GM19239 (cell line): ENCODE data around the gene ORM2.
"Not testable (repeated sequence)": the region's sequence is repeated elsewhere in the genome, so short reads cannot be mapped to it uniquely, and the experiment has no call there.

ENCODE experiments used
- DNase-seq: peaks from one replicate; pipeline ENCODE4 v3.0.0; 2011; ENCODE audit warnings: low spot score; ENCODE audit not compliant: insufficient read length
- FAIRE-seq: peaks from 2 replicates; lab custom pipeline; 2011; peaks lifted over from hg19 to GRCh38; lab: Jason Lieb, UNC

Gene ORM2

GRCh38 chr9:114328357-114328820 lies 1.3 kb upstream of the ORM2 start:
- not testable (repeated sequence) for DNase-seq, FAIRE-seq

DNA sequence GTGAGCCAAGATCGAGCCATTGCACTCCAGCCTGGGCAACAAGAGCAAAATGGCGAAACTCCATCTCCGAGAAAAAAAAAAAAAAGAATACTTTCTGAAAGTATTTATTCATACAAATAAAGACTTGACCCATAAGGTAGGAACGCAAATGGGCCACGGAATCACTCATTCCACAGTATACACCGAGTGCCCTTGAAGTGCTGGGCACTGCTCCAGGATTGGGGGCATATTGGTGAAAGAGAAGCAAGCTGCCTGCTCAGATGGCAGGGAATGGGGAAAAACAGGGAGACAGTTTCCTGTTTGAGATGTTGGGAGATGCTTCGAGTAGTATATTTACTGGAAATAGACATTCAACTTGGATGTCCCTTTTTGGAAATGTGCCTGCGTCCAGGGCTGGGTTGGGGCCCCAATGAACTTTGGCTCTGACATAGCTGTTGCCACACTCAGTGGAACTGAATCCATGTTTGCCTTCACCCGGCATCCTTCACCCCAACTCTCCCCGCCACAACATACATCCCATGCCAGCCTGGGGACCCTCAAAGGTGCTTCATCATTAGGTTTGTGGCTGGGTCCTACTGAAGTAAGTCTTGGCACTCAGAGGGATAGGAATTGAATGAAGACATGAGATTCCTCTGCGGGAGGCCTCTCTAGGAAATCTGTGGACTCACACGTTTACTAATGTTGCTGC lies 588 bp upstream of the ORM2 start:
- DNase-seq, FAIRE-seq: not testable (repeated sequence)

DNA sequence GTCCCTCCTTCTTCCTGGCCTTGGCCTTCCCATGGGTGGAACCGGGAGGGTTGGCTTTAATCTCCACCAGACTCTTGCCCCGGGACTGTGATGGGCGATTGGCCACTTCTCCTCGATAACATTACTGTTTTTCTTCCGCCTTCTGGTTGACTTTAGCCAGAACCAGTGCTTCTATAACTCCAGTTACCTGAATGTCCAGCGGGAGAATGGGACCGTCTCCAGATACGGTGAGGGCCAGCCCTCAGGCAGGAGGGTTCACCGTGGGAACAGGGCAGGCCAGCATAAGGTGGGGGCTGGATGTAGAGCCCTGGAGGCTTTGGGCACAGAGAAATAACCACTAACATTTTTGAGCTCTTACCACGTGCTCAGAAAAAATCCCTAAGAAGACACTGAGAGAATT lies 967 bp downstream of the ORM2 start:
- FAIRE-seq (no peak), DNase-seq (no peak)

DNA sequence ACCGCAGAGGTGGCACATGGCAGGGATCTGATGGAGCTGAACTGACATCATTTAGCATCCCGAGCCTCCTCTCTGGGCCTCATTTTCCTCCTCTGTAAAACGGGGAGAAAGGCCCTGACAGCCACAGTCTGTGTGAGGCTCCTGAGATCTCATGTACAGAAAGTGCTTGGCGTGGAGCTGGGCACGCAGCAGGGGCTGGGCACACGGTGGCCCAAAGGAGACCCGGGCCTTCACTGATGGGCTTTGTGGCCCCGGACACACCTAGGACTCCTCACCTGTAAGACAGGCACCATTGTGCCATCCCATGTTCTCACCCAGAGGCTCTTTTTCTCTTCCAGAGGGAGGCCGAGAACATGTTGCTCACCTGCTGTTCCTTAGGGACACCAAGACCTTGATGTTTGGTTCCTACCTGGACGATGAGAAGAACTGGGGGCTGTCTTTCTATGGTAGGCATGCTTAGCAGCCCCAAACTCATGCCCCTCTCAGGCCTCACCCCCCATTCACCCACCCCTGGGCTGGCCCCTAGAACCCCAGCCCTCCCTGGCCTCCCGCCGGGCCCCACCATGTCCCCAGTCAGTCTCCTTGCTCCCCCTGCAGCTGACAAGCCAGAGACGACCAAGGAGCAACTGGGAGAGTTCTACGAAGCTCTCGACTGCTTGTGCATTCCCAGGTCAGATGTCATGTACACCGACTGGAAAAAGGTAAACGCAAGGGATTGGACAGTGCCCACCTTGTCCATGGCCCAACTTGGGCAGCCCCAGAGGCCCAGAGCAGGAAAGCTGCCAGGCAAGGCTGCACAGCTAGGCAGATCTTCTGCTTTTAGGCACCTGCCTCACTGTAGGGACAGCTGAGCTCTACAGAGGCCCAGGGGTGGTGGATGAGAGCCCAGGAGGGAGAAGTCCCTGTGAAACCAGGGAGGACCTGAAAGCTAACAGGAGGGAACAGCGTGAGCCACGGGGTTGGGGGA lies 1.8 kb downstream of the ORM2 start:
- not testable (repeated sequence) for FAIRE-seq

DNA sequence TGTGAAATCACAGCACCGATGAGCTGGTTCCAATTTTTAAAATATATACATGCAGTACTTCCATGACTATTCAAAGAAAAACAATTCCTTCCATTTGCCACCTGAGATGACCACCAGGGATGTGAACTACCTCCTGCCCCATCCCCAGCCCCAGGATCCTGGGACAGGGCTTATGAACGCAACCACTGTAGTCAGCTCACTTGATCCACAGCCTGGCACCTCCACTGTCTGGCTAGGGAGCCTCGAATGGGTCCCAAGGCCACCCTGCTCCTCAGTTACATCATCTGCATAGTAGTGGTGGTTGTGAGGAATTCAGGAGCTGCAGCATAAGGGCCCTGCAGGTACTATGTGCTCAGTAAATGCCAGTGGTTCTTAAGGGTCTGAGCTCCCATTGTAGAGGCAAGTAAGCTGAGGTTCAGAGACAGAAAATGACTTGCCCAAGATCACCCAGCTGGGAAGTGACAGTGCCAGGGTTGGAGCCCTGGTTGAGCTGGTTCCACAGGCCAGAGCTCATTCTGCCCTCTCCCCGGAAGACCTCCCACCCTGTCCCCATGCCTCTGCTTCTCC lies 2.9 kb downstream of the ORM2 start:
- DNase-seq, FAIRE-seq: not testable (repeated sequence)

More for the DNA sequence above, 1.8 kb downstream of the ORM2 start:
- not testable (repeated sequence) for DNase-seq

DNA sequence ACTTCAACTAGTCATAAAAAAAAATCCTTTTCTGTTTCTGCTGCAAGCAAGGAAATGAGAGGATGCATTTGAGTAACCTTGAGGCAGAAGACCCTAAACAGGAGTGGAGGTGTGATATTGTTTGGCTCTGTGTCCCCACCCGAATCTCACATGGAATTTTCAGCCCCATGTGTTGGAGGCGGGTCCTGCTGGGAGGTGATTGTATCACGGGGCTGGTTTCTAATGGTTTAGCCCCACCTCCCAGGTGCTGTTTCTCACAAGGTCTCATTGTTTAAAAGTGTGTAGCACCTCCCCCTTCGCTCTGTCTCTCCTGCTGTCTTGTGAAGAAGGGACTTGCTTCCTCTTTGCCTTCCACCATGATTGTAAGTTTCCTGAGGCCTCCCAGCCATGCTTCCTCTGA lies 4.0 kb downstream of the ORM2 start:
- DNase-seq, FAIRE-seq: not testable (repeated sequence)

GRCh38 chr9:114334490-114334889 lies 4.8 kb downstream of the ORM2 start:
- DNase-seq (no peak), FAIRE-seq (no peak)

- no peak for FAIRE-seq
Observed at GRCh38 chr9:114335745-114336144, 6.1 kb downstream of the ORM2 start.

GRCh38 chr9:114336157-114336556 lies 6.5 kb downstream of the ORM2 start:
- no peak for FAIRE-seq

More at GRCh38 chr9:114335745-114336144, 6.1 kb downstream of the ORM2 start:
- no peak for DNase-seq

DNA sequence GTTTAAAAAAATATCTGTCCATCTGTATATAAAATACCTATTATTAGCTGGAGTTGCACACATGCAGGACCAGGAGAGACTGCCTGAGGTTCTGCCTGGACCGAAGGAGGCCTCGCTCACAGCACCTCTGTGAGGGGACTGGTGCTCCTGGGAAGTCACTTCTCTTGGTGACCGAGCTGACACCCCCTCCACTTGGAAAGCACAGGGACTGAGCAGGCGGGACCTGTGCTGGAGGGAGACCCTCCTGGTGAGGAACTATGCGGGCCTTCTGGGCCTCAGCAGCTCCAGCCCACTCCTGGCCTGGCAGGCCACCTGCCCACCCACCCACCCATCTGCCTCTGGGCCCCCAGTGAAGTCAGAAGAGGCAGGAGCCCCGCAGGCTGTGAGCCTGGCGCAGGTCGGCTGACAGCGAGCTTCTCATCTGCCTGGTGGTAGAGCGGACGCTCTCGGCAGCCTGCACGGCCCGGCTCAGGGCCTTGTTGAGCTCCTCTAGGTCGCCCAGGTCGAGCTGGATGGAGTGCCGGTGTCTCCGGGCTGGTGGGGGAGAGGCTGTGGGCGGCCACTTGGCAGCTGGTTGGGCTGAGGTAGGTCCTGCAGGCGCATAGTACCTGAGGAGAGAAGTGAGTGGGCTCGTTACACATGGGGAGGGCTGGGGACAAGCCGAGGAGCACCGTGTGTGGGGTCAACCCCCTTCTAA lies 7.2 kb downstream of the ORM2 start:
- FAIRE-seq = no peak

More at GRCh38 chr9:114336157-114336556, 6.5 kb downstream of the ORM2 start:
- DNase-seq = no peak

GRCh38 chr9:114338187-114338586 lies 8.5 kb downstream of the ORM2 start:
- no peak for DNase-seq
- no peak for FAIRE-seq

More for the DNA sequence above, 7.2 kb downstream of the ORM2 start:
- DNase-seq = no peak

DNA sequence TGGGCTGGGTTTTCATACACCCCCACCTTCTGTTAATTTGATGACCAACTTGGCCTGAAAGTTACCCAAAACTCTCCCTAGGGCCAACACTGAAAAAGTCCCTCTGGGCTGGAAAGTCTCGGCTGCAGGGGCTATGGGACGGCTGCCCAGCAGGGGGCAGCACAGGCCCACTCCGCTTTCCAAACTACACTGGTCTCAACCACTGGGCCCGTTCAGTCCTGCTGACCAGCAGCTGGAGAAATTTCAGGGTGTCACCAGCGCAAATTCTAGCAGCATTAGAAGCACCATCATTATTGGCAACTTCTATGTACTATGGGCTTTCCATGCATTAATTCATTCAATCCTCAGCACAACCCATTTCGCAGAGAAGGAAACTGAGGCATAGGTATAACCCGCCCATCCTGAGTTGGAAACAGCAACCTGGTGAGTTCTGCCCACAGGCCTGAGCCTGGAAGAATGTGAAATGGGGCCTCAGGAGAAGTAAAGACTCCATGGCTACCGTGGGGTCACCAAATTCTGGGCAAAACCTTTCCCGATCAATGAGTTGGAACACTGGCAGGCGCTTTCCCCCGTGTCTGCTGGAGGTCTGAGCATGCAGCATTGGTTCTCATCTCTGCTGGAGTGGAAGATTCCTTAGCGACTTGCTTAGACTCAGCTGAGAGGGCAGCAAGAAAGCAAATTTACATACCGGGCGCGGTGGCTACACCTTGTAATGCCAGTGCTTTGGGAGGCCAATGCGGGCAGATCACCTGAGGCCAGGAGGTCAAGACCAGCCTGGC lies 9.7 kb downstream of the ORM2 start:
- DNase-seq (peak; percentile 75), FAIRE-seq (peak; percentile 96)

- no peak for FAIRE-seq
- DNase-seq = no peak
Observed at GRCh38 chr9:114341152-114341830, 11.6 kb downstream of the ORM2 start.

DNA sequence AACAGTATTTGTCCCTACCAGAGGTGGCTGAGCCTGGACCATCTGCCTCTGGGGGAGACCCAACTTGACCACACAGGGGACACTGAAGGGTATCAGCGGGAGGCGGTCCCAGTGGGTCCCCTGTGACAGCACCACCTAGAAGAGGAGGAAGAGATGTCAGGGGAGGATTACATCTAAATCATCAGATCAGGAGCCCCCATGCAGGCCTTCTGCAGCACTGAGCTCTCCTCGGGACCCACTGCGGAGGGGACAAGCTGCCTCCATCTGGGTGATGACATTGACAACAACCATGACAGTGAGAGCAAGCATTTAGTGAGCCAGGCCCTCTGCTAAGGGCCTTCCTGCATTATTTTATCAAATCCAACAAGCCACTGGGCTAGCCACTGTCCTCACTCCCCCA lies 12.3 kb downstream of the ORM2 start:
- no peak for DNase-seq
- FAIRE-seq = no peak

DNA sequence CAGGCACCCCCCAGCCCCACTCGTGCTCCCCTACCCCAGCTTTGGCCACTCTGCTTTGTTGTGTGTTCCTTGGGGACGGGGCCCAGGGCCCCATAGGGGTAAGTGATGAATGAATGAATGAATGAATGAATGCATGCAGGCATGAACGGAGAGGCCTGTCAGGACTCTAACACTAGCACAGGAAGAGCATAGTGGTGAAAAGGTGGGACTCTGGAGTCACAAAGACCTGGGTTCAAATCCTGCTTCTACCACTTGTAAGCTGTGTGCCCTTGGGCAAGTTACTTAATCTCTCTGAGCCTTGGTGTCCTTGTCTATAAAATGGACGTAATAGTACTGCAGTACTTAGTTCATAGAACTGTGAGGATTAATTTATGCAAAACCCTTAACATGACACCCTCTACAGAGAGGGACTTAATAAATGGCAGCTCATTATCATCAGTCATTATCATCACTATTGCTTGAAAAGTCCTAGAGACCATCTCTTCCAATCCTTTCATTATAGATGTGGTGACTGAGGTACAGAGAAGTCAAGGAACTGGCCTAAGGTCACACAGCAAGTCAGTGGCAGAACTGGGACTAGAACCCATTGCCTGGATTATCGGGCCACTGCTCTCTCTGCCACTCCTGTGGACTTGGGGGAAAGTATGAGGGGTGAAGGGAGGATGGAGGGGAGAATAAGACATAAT lies 13.2 kb downstream of the ORM2 start:
- no peak for DNase-seq
- FAIRE-seq = no peak

- FAIRE-seq = no peak
Observed at GRCh38 chr9:114343471-114344187, 14.0 kb downstream of the ORM2 start.

GRCh38 chr9:114344188-114344566 lies 14.5 kb downstream of the ORM2 start:
- FAIRE-seq (no peak), DNase-seq (no peak)

More at GRCh38 chr9:114343471-114344187, 14.0 kb downstream of the ORM2 start:
- DNase-seq = no peak
